DND-41 (cell line): ENCODE results near the gene STK4.

Experiments used
- ATAC-seq: fragments of 200-7000 bp; cut with Tn5 transposase; 3 replicates; pipeline ENCODE4 v1.9.1; 2021; ENCODE audit warnings: low read depth; ENCODE audit not compliant: insufficient read depth
- DNase-seq: peaks from one replicate; pipeline ENCODE4 v3.0.0-alpha.2; 2020
- H2AFZ ChIP-seq: 2 replicates; pipeline ENCODE4 v1.6.0; 2012; ENCODE audit warnings: low read depth, low read length
- H3K27ac ChIP-seq: 2 replicates; pipeline ENCODE4 v1.5.1; 2012; ENCODE audit warnings: low read length, inconsistent platforms
- H3K27me3 ChIP-seq: fragments of 200-600 bp; sonication (generic); 2 replicates; pipeline ENCODE4 v1.6.0; 2012; ENCODE audit warnings: low read length, mild to moderate bottlenecking, inconsistent platforms; ENCODE audit not compliant: insufficient read depth, poor library complexity
- H3K36me3 ChIP-seq: 2 replicates; pipeline ENCODE4 v1.5.1; 2012; ENCODE audit warnings: low read length, inconsistent platforms; ENCODE audit not compliant: insufficient read depth
- H3K4me1 ChIP-seq: 2 replicates; pipeline ENCODE4 v1.5.1; 2012; ENCODE audit warnings: mild to moderate bottlenecking, low read length; ENCODE audit not compliant: insufficient read depth
- H3K4me2 ChIP-seq: 2 replicates; pipeline ENCODE4 v1.6.0; 2012; ENCODE audit warnings: mild to moderate bottlenecking, moderate library complexity, low read length, inconsistent platforms; ENCODE audit not compliant: insufficient read depth
- H3K4me3 ChIP-seq, 2 experiments: fragments of 200-600 bp in 1 of 2; shearing (Covaris generic) in 1 of 2; 2 replicates each; pipeline ENCODE4 v1.5.1; 2012 to 2016; ENCODE audit warnings: inconsistent platforms in 2 of 2, low read length in 2 of 2, mild to moderate bottlenecking in 2 of 2, low read depth in 1 of 2, moderate library complexity in 1 of 2
- H3K79me2 ChIP-seq: 2 replicates; pipeline ENCODE4 v1.6.0; 2012; ENCODE audit warnings: low read length, inconsistent platforms; ENCODE audit not compliant: insufficient read depth
- H3K9ac ChIP-seq: 2 replicates; pipeline ENCODE4 v1.6.0; 2012; ENCODE audit warnings: low read depth, mild to moderate bottlenecking, inconsistent platforms, low read length, moderate library complexity
- H3K9me3 ChIP-seq: 2 replicates; pipeline ENCODE4 v1.5.1; 2012; ENCODE audit warnings: low read length, moderate library complexity, mild to moderate bottlenecking, inconsistent platforms; ENCODE audit not compliant: insufficient read depth, severe bottlenecking
- H4K20me1 ChIP-seq: 2 replicates; pipeline ENCODE4 v1.6.0; 2012; ENCODE audit warnings: low read length; ENCODE audit not compliant: insufficient read depth
- EZH2 ChIP-seq: IDR thresholded peaks from 3 replicates; pipeline ENCODE4 v1.6.1; 2012; ENCODE audit warnings: borderline replicate concordance, low read depth, mild to moderate bottlenecking, moderate library complexity, low read length, inconsistent platforms; ENCODE audit not compliant: severe bottlenecking
- TF ChIP-seq, protein P1 (sequence below): IDR thresholded peaks from 2 replicates; pipeline ENCODE4 v1.5.1; 2012; ENCODE audit warnings: borderline replicate concordance, low read length, moderate library complexity, mild to moderate bottlenecking; ENCODE audit not compliant: poor library complexity, severe bottlenecking; ENCODE audit errors: extremely low read depth

The STK4 gene

DNA sequence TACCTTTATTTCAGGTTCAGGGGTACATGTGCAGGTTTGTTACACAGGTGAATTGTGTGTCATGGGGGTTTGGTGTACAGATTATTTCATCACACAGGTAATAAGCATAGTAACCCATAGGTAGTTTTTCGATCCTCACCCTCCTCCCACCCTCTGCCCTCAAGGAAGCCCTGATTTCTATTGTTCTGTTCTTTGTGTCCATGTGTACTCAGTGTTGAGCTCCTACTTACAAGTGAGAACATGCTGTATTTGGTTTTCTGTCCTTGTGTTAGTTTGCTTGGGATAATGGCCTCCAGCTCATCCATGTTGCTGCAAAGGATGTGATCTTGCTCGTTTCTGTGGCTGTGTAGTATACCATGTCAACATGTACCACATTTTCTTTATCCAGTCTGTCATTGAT lies 66.0 kb downstream of the STK4 start:
- H3K9me3 ChIP-seq: no peaks in the 10 kb centered on the region
- H3K36me3 ChIP-seq: peaks cover 49% of the 10 kb centered on the region
- H3K27ac ChIP-seq: no peak overlapping the region
- H3K4me3 ChIP-seq: no peak overlapping the region
- DNase-seq: no peak
- no peak overlapping the region for H2AFZ ChIP-seq
- peaks cover 9% of the 10 kb centered on the region; the same call in 1 of the 2 replicates for H3K79me2 ChIP-seq
- H4K20me1 ChIP-seq: peaks cover 4% of the 10 kb centered on the region; the same call in 1 of the 2 replicates
- H3K27me3 ChIP-seq: no peaks in the 10 kb centered on the region
- H3K4me2 ChIP-seq: no peak overlapping the region
- TF ChIP-seq, protein P1, sequence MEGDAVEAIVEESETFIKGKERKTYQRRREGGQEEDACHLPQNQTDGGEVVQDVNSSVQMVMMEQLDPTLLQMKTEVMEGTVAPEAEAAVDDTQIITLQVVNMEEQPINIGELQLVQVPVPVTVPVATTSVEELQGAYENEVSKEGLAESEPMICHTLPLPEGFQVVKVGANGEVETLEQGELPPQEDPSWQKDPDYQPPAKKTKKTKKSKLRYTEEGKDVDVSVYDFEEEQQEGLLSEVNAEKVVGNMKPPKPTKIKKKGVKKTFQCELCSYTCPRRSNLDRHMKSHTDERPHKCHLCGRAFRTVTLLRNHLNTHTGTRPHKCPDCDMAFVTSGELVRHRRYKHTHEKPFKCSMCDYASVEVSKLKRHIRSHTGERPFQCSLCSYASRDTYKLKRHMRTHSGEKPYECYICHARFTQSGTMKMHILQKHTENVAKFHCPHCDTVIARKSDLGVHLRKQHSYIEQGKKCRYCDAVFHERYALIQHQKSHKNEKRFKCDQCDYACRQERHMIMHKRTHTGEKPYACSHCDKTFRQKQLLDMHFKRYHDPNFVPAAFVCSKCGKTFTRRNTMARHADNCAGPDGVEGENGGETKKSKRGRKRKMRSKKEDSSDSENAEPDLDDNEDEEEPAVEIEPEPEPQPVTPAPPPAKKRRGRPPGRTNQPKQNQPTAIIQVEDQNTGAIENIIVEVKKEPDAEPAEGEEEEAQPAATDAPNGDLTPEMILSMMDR: no peak
- TF ChIP-seq EZH2: no peak
- no peak overlapping the region for H3K9ac ChIP-seq
- no peaks in the 10 kb centered on the region for H3K4me1 ChIP-seq
- ATAC-seq: no peak

DNA sequence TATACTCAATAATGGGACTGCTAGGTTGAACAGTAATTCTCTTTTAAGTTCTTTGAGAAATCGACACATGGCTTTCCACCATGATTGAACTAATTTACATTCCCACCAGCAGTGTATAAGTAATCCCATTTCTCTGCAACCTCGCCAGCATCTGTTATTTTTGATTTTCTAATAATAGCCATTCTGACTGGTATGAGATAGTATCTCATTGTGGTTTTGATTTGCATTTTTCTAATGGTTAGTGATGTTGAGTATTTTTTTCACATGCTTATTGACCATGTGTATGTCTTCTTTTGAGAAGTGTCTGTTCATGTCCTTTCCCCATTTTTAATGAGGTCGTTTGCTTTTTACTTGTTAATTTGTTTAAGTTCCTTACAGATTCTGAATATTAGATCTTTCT lies 66.5 kb downstream of the STK4 start:
- H4K20me1 ChIP-seq: peaks cover 4% of the 10 kb centered on the region; the same call in 1 of the 2 replicates
- peaks cover 9% of the 10 kb centered on the region; the same call in 1 of the 2 replicates for H3K79me2 ChIP-seq
- TF ChIP-seq EZH2: no peak
- TF ChIP-seq, protein P1: no peak
- H3K4me3 ChIP-seq: no peak overlapping the region
- H3K4me1 ChIP-seq: no peaks in the 10 kb centered on the region
- no peaks in the 10 kb centered on the region for H3K9me3 ChIP-seq
- no peak overlapping the region for H2AFZ ChIP-seq
- H3K27ac ChIP-seq: no peak overlapping the region
- H3K4me2 ChIP-seq: no peak overlapping the region
- DNase-seq (no peak), ATAC-seq (no peak)
- no peaks in the 10 kb centered on the region for H3K27me3 ChIP-seq
- peaks cover 47% of the 10 kb centered on the region for H3K36me3 ChIP-seq
- H3K9ac ChIP-seq: no peak overlapping the region

DNA sequence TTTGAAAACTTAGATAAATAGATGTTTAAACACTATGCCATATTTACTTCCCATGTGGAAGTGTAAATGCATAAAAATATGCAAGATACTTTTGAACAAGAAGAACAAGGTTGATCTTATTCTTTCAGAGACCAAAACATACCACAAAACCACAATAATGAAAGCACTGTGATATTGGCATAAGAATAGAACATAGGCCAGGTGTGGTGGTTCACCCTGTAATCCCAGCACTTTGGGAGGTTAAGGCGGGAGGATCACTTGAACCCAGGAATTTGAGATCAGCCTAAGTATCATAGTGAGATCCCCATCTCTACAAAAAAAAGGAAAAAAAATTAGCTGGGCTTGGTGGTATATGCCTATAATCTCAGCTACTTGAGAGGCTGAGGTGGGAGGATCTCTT lies 68.1 kb downstream of the STK4 start:
- Histone ChIP-seq H3K27ac (no peak overlapping the region), H3K79me2 (peaks cover 9% of the 10 kb centered on the region; the same call in 1 of the 2 replicates), H3K4me3 (no peak overlapping the region), H3K4me2 (no peak overlapping the region), H3K27me3 (no peaks in the 10 kb centered on the region), H3K4me1 (no peaks in the 10 kb centered on the region), H2AFZ (no peak overlapping the region), H4K20me1 (peaks cover 4% of the 10 kb centered on the region; the same call in 1 of the 2 replicates), H3K9ac (no peak overlapping the region), H3K9me3 (no peaks in the 10 kb centered on the region), H3K36me3 (peaks cover 30% of the 10 kb centered on the region)
- ATAC-seq (peak; percentile 76), DNase-seq (peak; percentile 18)
- no peak for TF ChIP-seq EZH2
- TF ChIP-seq, protein P1: no peak
